Mesenchymal stem cell (in vitro differentiated cells and primary cell): ENCODE data around the gene GPC3.
"Not testable (repeated sequence)": the region's sequence is repeated elsewhere in the genome, so short reads cannot be mapped to it uniquely, and the experiment has no call there.

Source experiments
- DNase-seq: peaks from one replicate; pipeline ENCODE4 v3.0.0-alpha.2; 2013
- H2AFZ ChIP-seq: one replicate; pipeline ENCODE4 v1.6.1; 2013; ENCODE audit warnings: low read depth, mild to moderate bottlenecking, control low read depth, inconsistent platforms, low read length, moderate library complexity
- H2AK5ac ChIP-seq: 2 replicates; pipeline ENCODE4 v1.6.1; 2013; ENCODE audit warnings: low read length, moderate library complexity, mild to moderate bottlenecking, inconsistent platforms; ENCODE audit not compliant: severe bottlenecking
- H2BK120ac ChIP-seq: one replicate; pipeline ENCODE4 v1.6.1; 2013; ENCODE audit warnings: low read depth, mild to moderate bottlenecking, inconsistent platforms, low read length, moderate library complexity
- H2BK12ac ChIP-seq, 2 experiments: one replicate each; pipeline ENCODE4 v1.6.1; 2013; ENCODE audit warnings: inconsistent platforms in 2 of 2, low read length in 2 of 2, mild to moderate bottlenecking in 2 of 2, moderate library complexity in 2 of 2, control low read depth in 1 of 2
- H2BK15ac ChIP-seq: one replicate; pipeline ENCODE4 v1.6.1; 2013; ENCODE audit warnings: mild to moderate bottlenecking, low read depth, inconsistent platforms; ENCODE audit not compliant: poor library complexity, severe bottlenecking
- H2BK5ac ChIP-seq: 2 replicates; pipeline ENCODE4 v1.6.1; 2013; ENCODE audit warnings: low read depth, mild to moderate bottlenecking, low read length, control low read depth, inconsistent platforms; ENCODE audit not compliant: poor library complexity, severe bottlenecking
- H3K14ac ChIP-seq, 2 experiments: one replicate each; pipeline ENCODE4 v1.6.1; 2013; ENCODE audit warnings: inconsistent platforms in 2 of 2, low read length in 2 of 2, control low read depth in 1 of 2, mild to moderate bottlenecking in 1 of 2, moderate library complexity in 1 of 2
- H3K18ac ChIP-seq, 2 experiments: one replicate each; pipeline ENCODE4 v1.6.1; 2013; ENCODE audit warnings: inconsistent platforms in 2 of 2, low read length in 2 of 2, control low read depth in 1 of 2, low read depth in 1 of 2, mild to moderate bottlenecking in 1 of 2
- H3K23ac ChIP-seq, 2 experiments: one replicate each; pipeline ENCODE4 v1.6.1; 2013; ENCODE audit warnings: inconsistent platforms in 2 of 2, low read length in 2 of 2, mild to moderate bottlenecking in 2 of 2, moderate library complexity in 2 of 2, control low read depth in 1 of 2
- H3K27ac ChIP-seq: 2 replicates; pipeline ENCODE4 v1.5.1; 2013; ENCODE audit warnings: mild to moderate bottlenecking, moderate library complexity, low read length, control low read depth, inconsistent platforms; ENCODE audit not compliant: poor library complexity, severe bottlenecking
- H3K27me3 ChIP-seq, 2 experiments: 2 replicates each; pipeline versions ENCODE4 v1.6.1 to v1.7.0; 2013; ENCODE audit warnings: low read length in 2 of 2, mild to moderate bottlenecking in 2 of 2, moderate library complexity in 2 of 2, control low read depth in 1 of 2, inconsistent platforms in 1 of 2; ENCODE audit not compliant: control insufficient read depth in 1 of 2, insufficient read depth in 1 of 2
- H3K36me3 ChIP-seq, 2 experiments: 2 replicates each; pipeline versions ENCODE4 v1.6.1 to v1.7.0; 2013; ENCODE audit warnings: low read length in 2 of 2, control low read depth in 1 of 2, inconsistent platforms in 1 of 2, low read depth in 1 of 2, mild to moderate bottlenecking in 1 of 2; ENCODE audit not compliant: insufficient read depth in 2 of 2, control insufficient read depth in 1 of 2
- H3K4ac ChIP-seq, 2 experiments: one replicate each; pipeline ENCODE4 v1.6.1; 2013; ENCODE audit warnings: inconsistent platforms in 2 of 2, low read length in 2 of 2, mild to moderate bottlenecking in 2 of 2, moderate library complexity in 2 of 2, control low read depth in 1 of 2, low read depth in 1 of 2
- H3K4me1 ChIP-seq: 2 replicates; pipeline ENCODE4 v1.6.1; 2013; ENCODE audit warnings: low read depth, low read length, control low read depth; ENCODE audit not compliant: control insufficient read depth, insufficient read depth
- H3K4me2 ChIP-seq: 2 replicates; pipeline ENCODE4 v1.6.1; 2013; ENCODE audit warnings: low read length, mild to moderate bottlenecking, inconsistent platforms; ENCODE audit not compliant: poor library complexity, severe bottlenecking
- H3K4me3 ChIP-seq, 2 experiments: 2 replicates each; pipeline versions ENCODE4 v1.5.1 to v1.7.0; 2013; ENCODE audit warnings: low read length in 2 of 2, mild to moderate bottlenecking in 2 of 2, control low read depth in 1 of 2, low read depth in 1 of 2; ENCODE audit not compliant: insufficient read depth in 1 of 2
- H3K79me1 ChIP-seq: replicated peaks from 2 replicates; pipeline ENCODE4 v1.6.1; 2013; ENCODE audit warnings: mild to moderate bottlenecking, control low read depth, low read length, inconsistent platforms; ENCODE audit not compliant: poor library complexity, severe bottlenecking
- H3K9ac ChIP-seq: 2 replicates; pipeline ENCODE4 v1.7.0; 2013; ENCODE audit warnings: mild to moderate bottlenecking, low read length, moderate library complexity
- H3K9me3 ChIP-seq: 2 replicates; pipeline ENCODE4 v1.7.0; 2013; ENCODE audit warnings: mild to moderate bottlenecking, low read length; ENCODE audit not compliant: control insufficient read depth
- H4K8ac ChIP-seq: one replicate; pipeline ENCODE4 v1.6.1; 2013; ENCODE audit warnings: inconsistent platforms, mild to moderate bottlenecking, low read length, moderate library complexity
- H4K91ac ChIP-seq: one replicate; pipeline ENCODE4 v1.6.1; 2013; ENCODE audit warnings: mild to moderate bottlenecking, low read length, inconsistent platforms
- WGBS: methylation state at CpG from one replicate; pipeline ENCODE4 v1.1.7; 2013; ENCODE audit warnings: mixed read lengths; 5-methylcytosine and 5-hydroxymethylcytosine counted together

Gene GPC3

GRCh38 chrX:133527825-133528224 lies 457.6 kb downstream of the GPC3 start:
- Histone ChIP-seq H3K9me3 (no peaks in the 10 kb centered on the region), H3K18ac (no peak overlapping the region), H2BK5ac (no peak overlapping the region), H3K27me3 (no peaks in the 10 kb centered on the region), H2BK120ac (no peak overlapping the region), H2BK15ac (no peak overlapping the region), H3K27ac (no peak overlapping the region), H4K91ac (no peak overlapping the region), H2AK5ac (no peak overlapping the region), H3K4me3 (no peak overlapping the region), H3K4me1 (peaks cover 1% of the 10 kb centered on the region), H3K23ac (no peak overlapping the region), H3K4ac (no peak overlapping the region), H3K9ac (no peak overlapping the region), H3K36me3 (no peaks in the 10 kb centered on the region), H3K14ac (no peak overlapping the region), H3K79me1 (no peaks in the 10 kb centered on the region), H2AFZ (no peak overlapping the region), H2BK12ac (no peak overlapping the region), H3K4me2 (no peak overlapping the region), H4K8ac (no peak overlapping the region)
- no CpG with 5 or more reads among the region's 4 CpGs for WGBS
- DNase-seq, result no peak

- DNase-seq, result no peak
- H3K79me1 ChIP-seq, result no peaks in the 10 kb centered on the region
- no peak overlapping the region for H3K4me3 ChIP-seq
- no CpG with 5 or more reads among the region's 3 CpGs for WGBS
- H3K9me3 ChIP-seq, result no peaks in the 10 kb centered on the region
- no peak overlapping the region for H4K8ac ChIP-seq
- H2BK5ac ChIP-seq, result no peak overlapping the region
- H3K4me1 ChIP-seq, result peaks cover 1% of the 10 kb centered on the region
- H2BK120ac ChIP-seq, result no peak overlapping the region
- no peak overlapping the region for H3K27ac ChIP-seq
- H2AK5ac ChIP-seq, result no peak overlapping the region
- no peak overlapping the region for H3K23ac ChIP-seq
- no peak overlapping the region for H4K91ac ChIP-seq
- H3K9ac ChIP-seq, result no peak overlapping the region
- no peak overlapping the region for H3K18ac ChIP-seq
- no peak overlapping the region for H3K14ac ChIP-seq
- no peak overlapping the region for H3K4ac ChIP-seq
- no peaks in the 10 kb centered on the region for H3K36me3 ChIP-seq
- H3K27me3 ChIP-seq, result no peaks in the 10 kb centered on the region
- no peak overlapping the region for H2BK12ac ChIP-seq
- H3K4me2 ChIP-seq, result no peak overlapping the region
- H2BK15ac ChIP-seq, result no peak overlapping the region
- H2AFZ ChIP-seq, result no peak overlapping the region
Measured at GRCh38 chrX:133527415-133527814, 458.0 kb downstream of the GPC3 start.

GRCh38 chrX:133526773-133527172 lies 458.6 kb downstream of the GPC3 start:
- H4K8ac ChIP-seq, result not testable (repeated sequence)

DNA sequence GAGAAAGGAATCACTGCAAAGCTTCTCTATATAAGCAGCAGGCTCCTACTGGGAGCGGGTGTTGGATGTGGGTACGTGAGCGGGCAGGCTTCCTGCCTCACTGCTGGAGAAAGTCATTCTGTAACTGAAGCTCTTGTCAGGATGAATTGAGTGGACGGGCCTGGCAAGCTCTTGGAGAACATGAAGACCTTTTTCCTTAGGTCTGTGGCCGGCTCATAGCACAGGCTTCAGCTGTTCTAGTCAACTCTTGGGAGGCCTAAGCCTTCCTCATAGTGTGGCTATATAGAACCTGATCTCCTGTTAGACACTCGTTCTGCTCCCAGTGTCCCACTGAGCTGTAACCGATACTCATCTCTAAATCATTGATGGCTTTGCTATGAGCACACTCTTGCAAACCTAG lies 461.9 kb downstream of the GPC3 start:
- Histone ChIP-seq H2BK12ac (no peak overlapping the region), H3K27me3 (no peaks in the 10 kb centered on the region), H3K4me2 (no peak overlapping the region), H3K36me3 (no peaks in the 10 kb centered on the region), H3K79me1 (no peaks in the 10 kb centered on the region), H3K27ac (no peak overlapping the region), H3K14ac (no peak overlapping the region), H2BK15ac (no peak overlapping the region), H3K4me3 (no peak overlapping the region), H3K18ac (no peak overlapping the region), H3K4ac (no peak overlapping the region), H3K4me1 (peaks cover 1% of the 10 kb centered on the region), H3K9ac (no peak overlapping the region), H2AFZ (no peak overlapping the region), H3K9me3 (no peaks in the 10 kb centered on the region), H3K23ac (no peak overlapping the region), H2AK5ac (no peak overlapping the region), H2BK120ac (no peak overlapping the region), H4K8ac (no peak overlapping the region), H2BK5ac (no peak overlapping the region), H4K91ac (no peak overlapping the region)
- WGBS, result 95% methylated on average over 7 of the region's 7 CpGs
- DNase-seq, result no peak

More at GRCh38 chrX:133526773-133527172, 458.6 kb downstream of the GPC3 start:
- not testable (repeated sequence) for H3K79me1 ChIP-seq, H2BK12ac ChIP-seq, H2AFZ ChIP-seq, H4K91ac ChIP-seq, H3K36me3 ChIP-seq, H2BK5ac ChIP-seq, H3K9ac ChIP-seq, H2AK5ac ChIP-seq, H3K9me3 ChIP-seq, H2BK15ac ChIP-seq, H3K18ac ChIP-seq, H3K4me3 ChIP-seq, H2BK120ac ChIP-seq, H3K4me1 ChIP-seq, H3K4me2 ChIP-seq, H3K27me3 ChIP-seq, H3K14ac ChIP-seq, H3K27ac ChIP-seq, DNase-seq, H3K23ac ChIP-seq, H3K4ac ChIP-seq
- 100% methylated on average over 2 of the region's 3 CpGs for WGBS
